NCI-H1105 (cell line): ENCODE measurements around the gene ARHGAP8.
"Not testable (repeated sequence)": the region's sequence is repeated elsewhere in the genome, so short reads cannot be mapped to it uniquely, and the experiment has no call there.

Experiments
- DNase-seq: peaks from one replicate; lab custom pipeline; 2025; lab: John Stamatoyannopoulos, UW

ARHGAP8 gene

GRCh38 chr22:44773082-44773481, 20.7 kb downstream of the ARHGAP8 start:
- DNase-seq, result no peak

- no peak for DNase-seq
These were observed 23.5 kb downstream of the ARHGAP8 start for GRCh38 chr22:44775862-44776261.

DNA sequence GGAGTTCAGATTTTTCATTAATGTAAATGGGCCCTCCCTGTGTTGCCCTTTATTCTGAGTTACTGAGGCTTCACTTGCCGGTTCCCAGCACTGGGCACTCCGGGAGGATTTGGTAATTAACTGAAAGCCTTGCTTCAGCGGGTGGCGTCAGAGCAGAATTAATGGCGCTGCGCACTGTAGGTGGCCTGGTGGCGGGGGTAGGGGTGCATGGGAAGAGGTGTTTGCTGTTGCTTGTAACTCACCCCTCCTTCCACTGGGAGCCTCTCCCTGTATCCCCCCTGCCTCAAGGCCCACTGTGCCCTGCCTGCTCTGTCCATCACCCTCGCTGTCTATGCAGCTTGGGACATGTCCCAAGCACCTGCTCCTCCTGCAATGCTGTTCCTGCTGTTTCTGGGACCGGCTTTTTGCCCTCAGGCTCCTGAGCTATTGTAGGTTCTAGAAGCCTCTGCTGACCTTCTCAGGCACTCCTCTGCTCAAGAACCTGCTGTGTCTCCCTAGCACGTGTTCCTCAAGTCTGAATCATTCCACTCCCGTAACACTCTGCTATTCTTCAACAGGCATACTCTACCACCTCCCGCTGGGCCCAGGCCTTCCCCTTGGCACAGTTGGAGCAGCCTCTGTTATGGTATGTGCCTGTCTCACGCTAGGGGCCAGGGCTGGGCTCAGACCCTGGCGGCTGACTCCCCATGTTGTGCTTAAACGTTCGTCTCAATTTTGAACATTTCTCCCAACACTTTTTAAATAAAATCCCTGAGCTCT, 24.4 kb downstream of the ARHGAP8 start:
- DNase-seq, result no peak

DNA sequence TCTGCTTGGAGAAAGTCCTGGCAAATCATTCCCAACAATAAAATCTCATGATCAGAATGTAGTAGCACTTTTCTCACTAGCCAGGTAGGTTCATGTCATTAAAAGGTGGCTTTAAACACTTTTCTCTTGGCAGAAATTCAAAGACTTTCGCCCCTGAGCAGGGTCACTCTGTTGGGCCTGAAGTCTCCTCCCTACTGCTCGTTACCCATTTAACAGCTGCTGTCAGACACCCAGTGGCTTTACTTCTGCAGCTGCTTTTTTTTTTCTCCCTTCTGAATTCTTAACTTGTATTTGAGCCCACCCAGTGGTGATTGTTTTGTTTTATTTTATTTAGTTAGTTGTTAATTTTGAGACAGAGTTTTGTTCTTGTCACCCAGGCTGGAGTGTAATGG, 25.0 kb downstream of the ARHGAP8 start:
- DNase-seq, result no peak

DNA sequence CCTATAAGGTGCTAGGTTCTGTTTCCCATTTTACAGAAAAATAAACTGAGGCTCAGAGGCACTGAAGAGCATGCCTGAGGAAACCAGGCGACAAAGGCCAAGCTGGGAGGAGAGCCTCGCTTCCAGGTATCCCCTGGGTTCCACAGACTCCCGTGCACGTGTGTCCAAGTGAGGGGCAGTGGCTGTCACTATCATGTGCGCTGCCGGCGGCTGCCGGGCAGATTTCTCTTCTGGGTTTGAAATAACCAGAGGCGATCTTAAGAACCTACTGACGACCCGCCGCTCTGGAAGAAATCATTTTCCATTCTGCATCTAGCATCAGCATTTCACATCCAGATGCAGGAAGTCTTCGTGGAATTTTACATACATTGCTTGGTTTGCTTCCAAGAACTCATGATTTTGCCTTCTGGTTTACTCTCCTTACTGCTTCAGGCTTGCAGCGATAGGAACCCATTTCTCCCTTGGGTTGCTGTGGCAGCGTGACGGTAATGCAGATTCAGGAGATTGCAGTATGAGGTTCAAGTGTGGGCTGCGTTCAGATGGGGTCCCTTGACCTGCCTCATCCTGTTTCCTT, 28.6 kb downstream of the ARHGAP8 start:
- no peak for DNase-seq

- DNase-seq, result no peak
These were observed 30.1 kb downstream of the ARHGAP8 start for GRCh38 chr22:44782363-44782963.

DNA sequence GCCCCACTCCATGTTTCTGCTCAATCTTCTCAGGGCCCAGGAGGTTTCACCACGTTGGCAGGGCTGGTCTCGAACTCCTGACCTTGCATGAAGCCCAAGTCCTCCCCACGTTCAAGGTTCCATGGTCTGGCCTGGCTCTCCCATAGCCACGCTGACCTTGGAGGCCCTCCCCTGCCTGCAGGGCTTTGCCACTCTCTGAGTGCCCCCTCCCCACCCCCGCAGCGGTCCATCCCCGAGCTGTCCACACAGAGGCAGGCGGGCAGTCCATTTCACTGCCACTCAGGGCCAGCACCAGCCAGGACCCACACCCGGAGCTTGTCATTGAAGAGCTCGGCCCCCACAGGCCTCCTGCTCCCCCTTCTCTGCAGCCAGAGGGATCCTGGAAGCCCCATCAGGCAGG, 30.7 kb downstream of the ARHGAP8 start:
- no peak for DNase-seq

DNA sequence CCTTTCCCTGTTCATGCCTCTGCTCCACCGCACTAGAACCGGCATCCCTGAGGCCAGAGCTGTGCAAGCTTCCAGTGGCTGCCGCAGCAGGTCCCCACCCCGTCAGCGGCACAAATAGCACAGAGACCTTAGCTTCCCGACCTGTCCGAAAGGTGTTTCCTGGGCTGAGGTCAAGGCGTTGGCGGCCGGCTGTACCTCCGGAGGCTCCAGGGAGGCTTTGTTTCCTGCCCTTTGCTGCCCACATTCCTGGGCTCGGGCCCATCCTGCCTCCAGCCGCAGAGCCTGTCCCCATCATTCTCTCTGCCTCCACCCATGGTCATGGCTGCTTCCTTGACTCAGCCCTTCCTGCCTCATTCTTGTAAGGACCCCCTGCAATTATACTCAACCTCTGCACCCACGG, 31.2 kb downstream of the ARHGAP8 start:
- no peak for DNase-seq

GRCh38 chr22:44786136-44786535, 33.8 kb downstream of the ARHGAP8 start:
- DNase-seq, result no peak

DNA sequence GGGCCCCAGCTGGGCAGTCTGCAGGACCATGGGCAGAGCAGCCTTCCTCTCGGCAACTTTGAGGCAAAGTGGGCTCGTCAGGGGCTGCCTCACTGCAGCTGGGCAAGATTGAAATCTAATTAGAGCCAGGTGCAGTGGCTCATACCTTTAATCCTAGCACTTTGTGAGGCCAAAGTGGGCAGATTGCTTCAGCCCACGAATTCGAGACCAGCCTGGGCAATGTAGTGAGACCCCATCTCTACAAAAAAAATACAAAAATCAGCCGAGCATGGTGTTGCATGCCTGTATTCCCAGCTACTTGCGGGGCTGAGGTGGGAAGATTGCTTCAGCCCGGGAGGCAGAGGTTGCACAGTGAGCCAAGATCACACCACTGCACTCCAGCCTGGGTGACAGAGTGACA, 34.2 kb downstream of the ARHGAP8 start:
- DNase-seq, result no peak

DNA sequence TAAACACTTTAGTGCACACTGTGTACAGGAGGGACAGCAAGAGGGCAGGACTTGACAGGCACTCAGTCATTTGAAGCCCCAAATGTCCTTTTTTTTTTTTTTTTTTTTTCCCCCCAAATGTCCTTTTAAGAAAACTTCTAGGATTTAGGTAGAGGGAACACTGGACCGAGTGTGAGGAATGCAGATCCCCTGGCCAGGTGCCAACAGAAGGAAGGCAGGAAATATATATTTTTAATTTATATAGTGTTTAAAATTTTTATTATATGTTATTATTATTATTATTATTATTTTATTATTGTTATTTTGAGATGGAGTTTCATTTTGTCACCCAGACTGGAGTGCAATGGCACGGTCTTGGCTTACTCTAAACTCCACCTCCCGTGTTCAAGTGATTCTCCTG, 35.5 kb downstream of the ARHGAP8 start:
- no peak for DNase-seq

GRCh38 chr22:44793106-44793505, 40.7 kb downstream of the ARHGAP8 start:
- DNase-seq, result no peak

DNA sequence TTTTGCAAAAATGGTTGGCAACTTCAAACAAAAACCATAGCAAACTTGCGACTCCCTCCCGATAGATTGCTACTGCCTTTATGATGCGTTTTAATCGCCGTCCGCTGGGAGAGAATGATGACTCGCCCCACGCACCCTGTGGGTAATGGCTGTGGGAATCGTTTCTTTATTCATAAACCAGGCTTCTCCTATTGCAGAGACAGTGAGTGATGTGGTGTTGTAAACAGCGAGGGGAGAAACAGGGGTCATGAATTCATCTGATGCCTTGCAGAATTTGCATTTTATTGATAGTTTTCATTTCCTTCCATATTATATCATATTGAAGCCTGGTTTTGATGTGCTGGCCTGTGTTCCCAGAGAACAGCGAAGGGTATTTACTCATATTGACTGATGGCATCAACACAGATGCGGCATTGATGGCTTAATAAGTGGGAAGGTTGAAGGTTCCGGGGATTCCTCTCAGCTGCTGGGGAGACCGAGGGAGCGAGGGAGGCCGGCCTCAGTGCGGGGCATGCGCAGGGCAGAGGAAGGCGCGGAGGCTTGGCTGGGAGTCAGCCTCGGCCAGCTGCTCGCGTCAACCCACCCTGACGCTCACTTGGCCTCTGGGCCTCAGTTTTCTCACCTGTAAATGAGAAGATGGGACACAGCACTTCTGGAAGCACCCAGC, 41.3 kb downstream of the ARHGAP8 start:
- no peak for DNase-seq

- no peak for DNase-seq
These were observed 43.6 kb downstream of the ARHGAP8 start for GRCh38 chr22:44795701-44796630.

- DNase-seq, result no peak
These were observed 44.9 kb downstream of the ARHGAP8 start for GRCh38 chr22:44797181-44797725.

GRCh38 chr22:44799077-44799945, 46.9 kb downstream of the ARHGAP8 start:
- no peak for DNase-seq

GRCh38 chr22:44799946-44800634, 47.7 kb downstream of the ARHGAP8 start:
- DNase-seq, result not testable (repeated sequence)

- no peak for DNase-seq
These were observed 49.1 kb downstream of the ARHGAP8 start for GRCh38 chr22:44801476-44801875.

DNA sequence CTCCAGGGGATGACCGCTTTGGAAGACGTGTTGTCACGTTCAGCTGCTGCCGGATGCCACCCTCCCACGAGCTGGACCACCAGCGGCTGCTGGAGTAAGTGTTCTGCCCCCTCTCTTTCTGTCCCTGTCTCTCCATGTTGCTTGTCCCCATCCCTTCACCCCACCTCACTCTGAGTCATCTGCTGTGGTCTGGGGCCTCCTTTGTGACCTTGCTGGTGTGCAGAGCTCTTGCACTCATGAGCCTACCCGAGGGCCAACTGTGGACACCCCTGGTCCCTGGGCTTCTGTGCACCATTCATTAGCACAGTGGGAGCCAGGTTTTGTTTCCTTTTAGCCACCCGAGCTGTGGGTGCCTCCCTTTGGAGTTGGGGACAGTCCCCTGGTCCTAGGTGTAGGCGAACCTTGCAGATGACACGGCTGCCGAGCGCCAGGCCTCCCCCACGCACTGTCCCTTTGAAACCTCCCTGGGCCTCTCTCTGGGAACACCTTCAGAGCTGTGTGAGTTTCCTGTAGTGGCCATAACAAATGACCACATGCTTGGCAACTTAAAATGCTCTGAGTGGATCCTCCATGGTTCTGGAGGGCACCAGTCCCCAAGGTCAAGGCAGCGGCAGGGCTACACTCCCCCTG, 49.8 kb downstream of the ARHGAP8 start:
- no peak for DNase-seq
